Stimulated activated CD8-positive, alpha-beta memory T cell treated with anti-CD3 and anti-CD28 coated beads, Interleukin-15, amount 100 ng/mL, for 4 hours (primary cell): Measurements from ENCODE around the gene PIAS4.

Experiments
- DNase-seq, 2 donors: peaks; one replicate each; pipeline ENCODE4 v3.0.0-alpha.2; 2020; ENCODE audit warnings: low read depth in 2 of 2

PIAS4 gene

GRCh38 chr19:4059891-4060620 lies 52.5 kb downstream of the PIAS4 start:
- DNase-seq, result peak; percentile 53 to 67

- no peak for DNase-seq
Observed at GRCh38 chr19:4060621-4061177, 53.2 kb downstream of the PIAS4 start.

GRCh38 chr19:4061178-4061682 lies 53.7 kb downstream of the PIAS4 start:
- no peak for DNase-seq

DNA sequence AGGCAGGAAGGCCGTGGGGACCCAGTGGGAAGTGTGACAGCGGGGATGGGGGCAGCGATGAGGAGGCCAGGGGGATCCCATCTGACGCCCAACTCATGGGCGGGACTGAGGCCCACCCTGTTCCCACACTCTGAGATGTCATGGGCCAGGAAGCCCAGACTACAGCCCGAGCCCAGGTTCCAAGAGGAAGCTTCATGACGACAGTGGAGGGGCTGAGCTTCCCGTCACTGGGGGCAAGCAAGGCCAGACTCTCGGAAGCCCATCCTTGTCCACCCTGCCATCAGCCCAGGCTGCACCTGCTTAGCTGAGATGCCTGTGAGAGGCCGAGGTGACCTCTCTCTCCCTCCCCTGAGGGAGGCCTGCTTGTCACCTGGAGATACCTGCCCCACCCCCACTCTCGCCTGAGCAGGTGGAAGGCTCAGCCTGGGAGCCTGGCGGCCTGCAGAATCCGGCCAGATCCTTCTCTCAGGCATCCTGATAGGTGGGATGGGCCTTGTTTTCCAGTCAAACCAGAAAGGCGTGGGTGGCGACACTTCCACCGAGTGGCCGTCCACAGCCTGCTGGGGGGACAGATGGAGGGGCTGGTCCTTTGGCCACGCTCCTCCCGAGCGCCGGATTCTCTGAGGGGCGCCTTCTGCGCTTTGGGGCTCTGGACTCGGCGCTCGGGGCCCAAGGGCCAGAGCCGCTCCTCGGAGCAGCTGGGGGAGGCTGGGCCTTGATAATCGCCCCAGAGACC lies 54.3 kb downstream of the PIAS4 start:
- DNase-seq, result no peak

GRCh38 chr19:4062419-4063368 lies 55.2 kb downstream of the PIAS4 start:
- no peak for DNase-seq

- no peak for DNase-seq
Observed at GRCh38 chr19:4063369-4064148, 56.0 kb downstream of the PIAS4 start.

- DNase-seq, result no peak
Observed at GRCh38 chr19:4064149-4064495, 56.6 kb downstream of the PIAS4 start.

DNA sequence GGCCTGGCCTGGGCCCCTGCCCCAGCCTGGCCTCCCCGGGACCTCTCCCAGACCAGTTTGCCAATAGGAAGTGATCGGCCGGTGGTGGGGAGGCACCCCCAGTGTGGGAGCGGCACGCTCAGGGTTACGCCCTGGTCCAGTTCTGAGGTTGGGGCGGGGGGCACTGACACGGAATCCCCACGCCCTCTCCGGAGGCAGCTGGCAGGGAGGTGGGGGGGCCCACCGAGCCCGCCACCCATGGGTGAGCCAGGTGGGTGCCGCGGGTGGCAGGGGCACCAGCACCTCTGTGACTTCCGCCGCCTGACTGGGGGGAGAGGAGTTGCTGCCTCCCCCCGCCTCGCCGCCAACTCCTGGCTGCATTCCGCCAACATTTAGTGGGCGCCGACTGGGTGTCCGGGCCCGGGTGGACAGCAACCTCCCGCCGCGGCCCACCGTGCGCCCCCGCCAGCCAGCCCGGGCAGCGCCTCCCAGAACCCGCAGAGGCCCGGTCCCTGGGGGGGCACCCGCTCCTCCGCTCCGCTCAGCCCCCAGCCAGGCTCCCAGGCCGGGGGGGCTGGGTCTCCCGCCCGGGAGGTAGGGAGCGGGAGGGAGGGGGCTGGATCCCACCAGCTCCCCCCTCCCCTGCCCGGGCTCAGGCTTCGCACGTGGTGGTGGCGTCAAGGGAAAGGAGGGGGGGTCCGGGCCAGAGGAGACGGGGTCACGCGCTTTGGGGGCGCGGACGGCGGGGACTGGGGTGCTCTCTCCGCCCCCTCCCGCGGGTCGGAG lies 57.1 kb downstream of the PIAS4 start:
- no peak for DNase-seq

GRCh38 chr19:4065430-4066175 lies 58.1 kb downstream of the PIAS4 start:
- DNase-seq, result peak; percentile 92 to 97

DNA sequence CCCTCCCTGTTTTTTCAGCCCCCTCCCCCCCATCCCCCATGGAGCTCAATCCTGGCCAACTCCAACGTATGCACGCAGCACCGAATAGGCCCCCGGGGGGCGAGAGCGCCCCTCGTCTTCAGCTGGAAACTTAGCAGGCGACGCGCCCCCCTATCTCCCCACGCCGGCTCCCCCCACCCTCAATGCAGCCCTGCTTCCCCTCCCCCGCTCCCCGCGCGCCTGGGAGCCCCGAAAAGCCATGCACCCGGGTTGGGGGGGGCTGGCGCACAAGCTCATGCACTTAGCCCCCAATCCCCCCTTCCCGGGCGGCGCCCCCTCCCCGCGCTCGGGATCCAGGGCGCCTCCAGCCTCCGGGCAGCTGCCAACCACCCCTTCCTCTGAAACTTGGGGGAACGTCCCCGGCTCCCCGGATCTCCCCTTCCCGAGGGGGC lies 58.7 kb downstream of the PIAS4 start:
- peak in 1 of 2 donors; percentile 34 for DNase-seq

DNA sequence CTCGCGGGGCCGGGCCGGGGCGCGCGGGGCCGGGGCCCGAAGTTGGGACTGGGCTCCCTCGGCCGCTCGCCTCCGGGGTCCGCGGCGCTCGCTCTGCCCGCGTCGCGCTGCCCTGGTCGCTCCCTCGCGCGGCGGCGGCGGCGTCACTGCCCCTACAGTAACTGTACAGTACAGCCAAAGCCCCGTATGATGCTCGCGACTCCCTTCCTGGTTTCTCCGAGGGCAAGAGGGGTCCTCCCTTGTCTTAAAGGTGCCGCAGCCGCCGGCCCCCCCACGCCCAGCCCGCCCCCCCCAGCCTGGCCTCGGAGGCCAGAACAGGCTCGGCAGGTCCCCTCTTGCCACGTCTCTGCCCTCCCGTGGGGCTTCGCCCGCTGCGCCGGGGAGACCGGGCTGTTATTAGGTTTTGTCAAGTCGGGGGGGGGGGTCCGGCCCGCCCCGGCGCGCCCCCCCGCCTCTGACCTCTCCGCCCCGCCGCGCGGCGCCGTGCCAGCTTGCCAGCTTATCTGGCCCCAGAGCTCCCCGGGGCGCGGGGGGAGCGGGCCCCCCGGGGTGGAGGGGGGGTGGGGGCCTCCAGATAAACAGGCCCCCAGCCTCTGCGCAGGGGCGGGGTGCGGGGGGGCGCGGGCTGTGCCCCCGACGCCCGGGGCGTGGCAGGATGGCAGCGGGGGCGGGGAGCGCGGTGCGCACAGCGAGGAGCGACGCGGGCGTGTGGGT lies 59.3 kb downstream of the PIAS4 start, which contains the start of gene ZBTB7A:
Gene ZBTB7A (minus strand): TSS at position 218 of the 714 bp plus-strand sequence. CDS start 11,667 bp downstream, outside the sequence.
- DNase-seq, result peak; percentile 57 to 68

- DNase-seq, result no peak
Observed at GRCh38 chr19:4067396-4068046, 60.0 kb downstream of the PIAS4 start.

DNA sequence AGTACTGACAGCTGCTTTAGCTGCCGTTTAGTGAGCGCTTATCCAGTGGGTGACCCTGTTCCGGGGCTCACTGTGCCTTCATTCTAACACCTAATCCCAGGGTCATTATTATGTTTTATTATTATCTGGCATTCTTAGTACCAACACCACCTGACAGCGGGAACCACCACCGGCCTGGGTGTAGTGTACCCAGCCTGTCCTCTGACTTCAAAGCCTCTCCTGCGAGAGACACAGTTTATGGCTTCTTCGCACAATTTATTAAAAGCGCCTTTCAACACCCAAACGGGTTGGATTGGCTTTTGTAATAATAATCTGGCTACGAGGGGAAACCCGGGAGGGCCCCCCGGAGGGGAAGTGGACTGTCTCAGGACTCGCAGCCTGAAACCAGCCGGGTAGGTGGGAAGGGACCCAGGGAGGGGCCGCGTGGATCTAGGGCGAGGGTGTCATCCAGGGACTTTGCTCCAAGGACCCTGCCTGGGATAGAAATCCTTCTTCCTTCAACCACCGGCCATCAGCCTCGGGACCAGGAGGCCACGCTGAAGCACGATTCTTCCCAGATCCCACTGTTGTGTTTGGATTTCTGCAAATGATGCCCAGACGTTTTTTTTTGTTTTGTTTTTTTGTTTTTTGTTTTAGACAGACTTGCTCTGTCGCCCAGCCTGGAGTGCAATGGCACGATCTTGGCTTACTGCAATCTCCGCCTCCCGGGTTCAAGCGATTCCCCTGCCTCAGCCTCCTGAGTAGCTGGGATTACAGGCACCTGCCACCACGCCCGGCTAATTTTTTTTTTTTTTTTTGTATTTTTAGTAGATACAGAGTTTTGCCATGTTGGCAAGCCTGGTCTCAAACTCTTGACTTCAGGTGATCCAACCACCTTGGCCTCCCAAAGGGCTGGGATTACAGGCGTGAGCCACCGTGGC lies 60.8 kb downstream of the PIAS4 start:
- DNase-seq, result no peak

GRCh38 chr19:4069331-4069959 lies 61.9 kb downstream of the PIAS4 start:
- no peak for DNase-seq

DNA sequence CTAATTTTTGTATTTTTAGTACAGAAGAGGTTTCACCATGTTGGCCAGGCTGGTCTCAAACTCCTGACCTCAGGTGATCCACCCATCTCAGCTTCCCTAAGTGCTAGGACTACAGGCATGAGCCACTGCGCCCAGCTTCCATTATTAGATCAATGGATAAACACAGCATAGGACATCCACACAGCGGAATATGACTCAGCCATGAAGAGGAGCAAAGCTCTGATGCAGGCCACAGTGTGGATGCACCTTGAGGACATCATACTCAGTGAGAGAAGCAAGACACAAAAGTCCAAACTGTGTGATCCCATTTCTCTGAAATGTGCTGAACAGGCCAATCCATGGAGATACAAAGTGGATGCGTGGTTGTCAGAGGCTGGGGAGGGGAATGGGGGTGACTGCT lies 64.1 kb downstream of the PIAS4 start:
- DNase-seq, result no peak

- DNase-seq, result no peak
Observed at GRCh38 chr19:4075373-4075772, 67.8 kb downstream of the PIAS4 start.

- DNase-seq, result no peak
Observed at GRCh38 chr19:4077007-4077374, 69.5 kb downstream of the PIAS4 start.
